Suprapubic skin (tissue), 4 donors: ENCODE data around the gene TLR9. TPM values are rescaled to one million over a fixed set of nuclear protein-coding genes. Genes with fewer than 3 reads are reported as not detected.

Experiments used
- DNase-seq, 2 donors: peaks; one replicate each; pipeline ENCODE4 v3.0.0-alpha.2; 2019; ENCODE audit warnings: low spot score in 2 of 2
- H3K27ac ChIP-seq: fragments of 200-600 bp; sonication (generic); one replicate; pipeline ENCODE4 v1.5.1; 2019
- H3K27me3 ChIP-seq: fragments of 200-600 bp; sonication (generic); one replicate; pipeline ENCODE4 v1.5.1; 2019
- H3K36me3 ChIP-seq: fragments of 200-600 bp; sonication (generic); one replicate; pipeline ENCODE4 v1.5.1; 2019
- H3K4me1 ChIP-seq: fragments of 200-600 bp; sonication (generic); one replicate; pipeline ENCODE4 v1.5.1; 2019
- H3K4me3 ChIP-seq: fragments of 200-600 bp; sonication (generic); one replicate; pipeline ENCODE4 v1.5.1; 2019; ENCODE audit warnings: mild to moderate bottlenecking
- H3K9me3 ChIP-seq: fragments of 200-600 bp; sonication (generic); one replicate; pipeline ENCODE4 v1.5.1; 2019
- EP300 ChIP-seq: sonication (generic); formaldehyde crosslinking; IDR thresholded peaks from one replicate; pipeline ENCODE4 v1.6.1; 2017; ENCODE audit warnings: antibody characterized with exemption
- POLR2A ChIP-seq, 2 donors: fragments of 450-650 bp; IDR thresholded peaks; one replicate each; pipeline ENCODE4 v1.6.1; 2017; ENCODE audit warnings: antibody characterized with exemption in 2 of 2, mild to moderate bottlenecking in 2 of 2, moderate library complexity in 2 of 2
- POLR2AphosphoS5 ChIP-seq, 3 donors: sonication (generic); formaldehyde crosslinking; IDR thresholded peaks; one replicate each; pipeline ENCODE4 v1.6.1; 2017; ENCODE audit warnings: antibody characterized with exemption in 3 of 3
- WGBS: methylation state at CpG from one replicate; pipeline ENCODE4 v1.1.5; 2018; 5-methylcytosine and 5-hydroxymethylcytosine counted together
- total RNA-seq, 4 donors: library from RNA; depleted of rRNA; stranded (reverse); fragments of >200 nt; gene quantifications; one replicate each; pipeline ENCODE4 v1.1.0, GENCODE V29; 2016
- TF ChIP-seq, protein P1 (sequence below), 2 donors: fragments of 200-600 bp in 1 of 2; fragments of 450-650 bp in 1 of 2; sonication (generic) in 1 of 2; IDR thresholded peaks; one replicate each; pipeline ENCODE4 v1.5.1; 2016 to 2019; ENCODE audit warnings: antibody characterized with exemption in 2 of 2, mild to moderate bottlenecking in 1 of 2, moderate library complexity in 1 of 2

Gene TLR9
- total RNA-seq, 4 donors from 2014 or later, result 0.16 TPM; not detected in 3

DNA sequence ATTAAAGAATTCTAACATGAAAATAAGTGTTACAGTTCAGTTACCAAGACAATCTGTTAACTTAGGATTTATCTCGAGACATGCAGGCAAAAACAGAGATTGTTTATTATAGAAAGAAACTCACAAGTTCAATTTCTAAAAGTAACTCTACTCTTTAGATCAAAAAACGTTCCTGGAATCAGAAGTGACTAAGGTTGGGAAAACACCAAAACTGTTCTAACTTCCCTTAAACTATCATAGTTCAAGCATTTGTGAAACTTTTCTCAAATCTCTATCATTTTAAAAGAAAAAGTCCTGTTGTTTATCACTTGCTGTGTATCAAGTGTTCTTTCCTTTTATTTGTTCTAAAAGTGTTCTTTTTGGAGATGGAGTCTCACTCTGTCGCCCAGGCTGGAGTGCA, 44.3 kb upstream of the TLR9 start:
- peak overlapping the region; percentile 44 for H3K27ac ChIP-seq
- H3K4me3 ChIP-seq, result no peak overlapping the region
- no peaks in the 10 kb centered on the region for H3K9me3 ChIP-seq
- H3K4me1 ChIP-seq, result peaks cover 61% of the 10 kb centered on the region
- H3K36me3 ChIP-seq, result peaks cover 41% of the 10 kb centered on the region
- no peak for DNase-seq
- 62% methylated on average over 3 of the region's 3 CpGs for WGBS
- TF ChIP-seq POLR2AphosphoS5 (IDR thresholded peaks at IDR 0.05) (no peak), POLR2A (IDR thresholded peaks at IDR 0.05) (no peak), EP300 (no peak)
- TF ChIP-seq, protein P1, sequence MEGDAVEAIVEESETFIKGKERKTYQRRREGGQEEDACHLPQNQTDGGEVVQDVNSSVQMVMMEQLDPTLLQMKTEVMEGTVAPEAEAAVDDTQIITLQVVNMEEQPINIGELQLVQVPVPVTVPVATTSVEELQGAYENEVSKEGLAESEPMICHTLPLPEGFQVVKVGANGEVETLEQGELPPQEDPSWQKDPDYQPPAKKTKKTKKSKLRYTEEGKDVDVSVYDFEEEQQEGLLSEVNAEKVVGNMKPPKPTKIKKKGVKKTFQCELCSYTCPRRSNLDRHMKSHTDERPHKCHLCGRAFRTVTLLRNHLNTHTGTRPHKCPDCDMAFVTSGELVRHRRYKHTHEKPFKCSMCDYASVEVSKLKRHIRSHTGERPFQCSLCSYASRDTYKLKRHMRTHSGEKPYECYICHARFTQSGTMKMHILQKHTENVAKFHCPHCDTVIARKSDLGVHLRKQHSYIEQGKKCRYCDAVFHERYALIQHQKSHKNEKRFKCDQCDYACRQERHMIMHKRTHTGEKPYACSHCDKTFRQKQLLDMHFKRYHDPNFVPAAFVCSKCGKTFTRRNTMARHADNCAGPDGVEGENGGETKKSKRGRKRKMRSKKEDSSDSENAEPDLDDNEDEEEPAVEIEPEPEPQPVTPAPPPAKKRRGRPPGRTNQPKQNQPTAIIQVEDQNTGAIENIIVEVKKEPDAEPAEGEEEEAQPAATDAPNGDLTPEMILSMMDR (IDR thresholded peaks at IDR 0.05), result no peak
- H3K27me3 ChIP-seq, result no peaks in the 10 kb centered on the region

DNA sequence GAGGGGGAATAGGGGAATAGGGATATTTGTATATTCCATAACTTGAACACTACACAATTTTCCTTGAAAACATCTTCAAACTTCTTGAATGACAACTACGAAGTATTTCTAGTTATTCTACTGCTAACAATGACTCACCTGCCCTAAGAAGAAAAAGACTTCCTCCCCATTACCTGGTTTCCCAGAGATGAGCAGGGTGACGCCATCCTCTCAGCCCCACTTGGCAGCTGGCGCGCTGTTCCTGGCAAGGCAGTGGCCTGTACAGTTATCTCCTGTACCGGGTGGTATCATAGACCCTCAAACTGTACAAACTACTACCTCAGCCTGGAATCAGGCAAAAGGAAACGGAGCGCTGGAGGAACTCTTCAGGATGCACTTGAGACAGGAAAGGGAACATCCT, 42.6 kb upstream of the TLR9 start:
- Histone ChIP-seq H3K27ac (no peak overlapping the region), H3K27me3 (no peaks in the 10 kb centered on the region), H3K4me3 (no peak overlapping the region), H3K9me3 (no peaks in the 10 kb centered on the region), H3K4me1 (peaks cover 49% of the 10 kb centered on the region), H3K36me3 (peaks cover 58% of the 10 kb centered on the region)
- WGBS, result 61% methylated on average over 7 of the region's 7 CpGs
- TF ChIP-seq POLR2AphosphoS5 (IDR thresholded peaks at IDR 0.05), result no peak
- TF ChIP-seq POLR2A (IDR thresholded peaks at IDR 0.05), result no peak
- no peak for TF ChIP-seq EP300
- TF ChIP-seq, protein P1 (IDR thresholded peaks at IDR 0.05), result no peak
- no peak for DNase-seq

DNA sequence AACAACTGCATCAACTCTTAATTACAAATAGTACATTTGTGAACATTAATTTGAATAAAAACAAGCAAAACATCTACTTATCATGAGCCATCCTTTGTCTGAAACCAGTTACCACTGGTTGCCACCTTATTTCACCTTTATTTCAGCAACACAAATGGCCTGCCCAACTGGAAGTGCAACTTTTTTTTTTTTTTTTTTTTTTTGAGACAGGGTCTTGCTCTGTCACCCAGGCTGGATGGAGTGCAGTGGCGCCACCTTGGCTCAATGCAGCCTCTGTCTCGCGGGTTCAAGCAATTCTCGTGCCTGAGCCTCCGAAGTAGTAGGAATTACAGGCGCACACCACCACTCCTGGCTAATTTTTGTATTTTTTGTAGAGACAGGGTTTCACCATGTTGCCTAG, 39.9 kb upstream of the TLR9 start:
- no peak overlapping the region for H3K27ac ChIP-seq
- H3K4me1 ChIP-seq, result peaks cover 23% of the 10 kb centered on the region
- no peak for TF ChIP-seq EP300
- TF ChIP-seq POLR2A (IDR thresholded peaks at IDR 0.05), result no peak
- TF ChIP-seq POLR2AphosphoS5 (IDR thresholded peaks at IDR 0.05), result no peak
- TF ChIP-seq, protein P1 (IDR thresholded peaks at IDR 0.05), result no peak

DNA sequence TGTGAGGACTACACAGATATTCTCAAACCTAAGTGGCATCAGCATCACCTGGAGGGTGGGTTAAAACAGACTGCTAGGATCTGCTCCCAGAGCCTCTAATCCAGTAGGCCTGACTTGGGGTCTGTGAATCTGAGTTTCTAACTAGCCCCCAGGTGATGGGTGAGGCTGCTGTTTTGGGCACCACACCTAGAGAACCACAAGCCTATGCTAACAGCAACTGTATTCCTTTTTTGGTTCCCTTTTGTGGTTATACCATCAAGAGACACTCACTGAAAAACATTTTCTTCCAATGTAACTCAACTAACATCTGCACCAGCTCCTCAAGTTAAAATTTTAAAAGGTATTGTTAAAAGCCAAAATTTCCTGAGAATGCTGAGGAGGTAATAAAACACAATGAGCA, 37.0 kb upstream of the TLR9 start:
- no peaks in the 10 kb centered on the region for H3K27me3 ChIP-seq
- no peak overlapping the region for H3K27ac ChIP-seq
- peaks cover 93% of the 10 kb centered on the region for H3K36me3 ChIP-seq
- peaks cover 4% of the 10 kb centered on the region for H3K4me1 ChIP-seq
- no peak for DNase-seq
- H3K9me3 ChIP-seq, result no peaks in the 10 kb centered on the region
- H3K4me3 ChIP-seq, result no peak overlapping the region
- TF ChIP-seq EP300, result no peak
- no peak for TF ChIP-seq POLR2AphosphoS5 (IDR thresholded peaks at IDR 0.05)
- TF ChIP-seq, protein P1 (IDR thresholded peaks at IDR 0.05), result no peak
- no peak for TF ChIP-seq POLR2A (IDR thresholded peaks at IDR 0.05)

More for the DNA sequence above, 39.9 kb upstream of the TLR9 start:
- Histone ChIP-seq H3K4me3 (no peak overlapping the region), H3K36me3 (peaks cover 82% of the 10 kb centered on the region), H3K9me3 (no peaks in the 10 kb centered on the region), H3K27me3 (no peaks in the 10 kb centered on the region)
- no peak for DNase-seq
- WGBS, result 79% methylated on average over 6 of the region's 6 CpGs

DNA sequence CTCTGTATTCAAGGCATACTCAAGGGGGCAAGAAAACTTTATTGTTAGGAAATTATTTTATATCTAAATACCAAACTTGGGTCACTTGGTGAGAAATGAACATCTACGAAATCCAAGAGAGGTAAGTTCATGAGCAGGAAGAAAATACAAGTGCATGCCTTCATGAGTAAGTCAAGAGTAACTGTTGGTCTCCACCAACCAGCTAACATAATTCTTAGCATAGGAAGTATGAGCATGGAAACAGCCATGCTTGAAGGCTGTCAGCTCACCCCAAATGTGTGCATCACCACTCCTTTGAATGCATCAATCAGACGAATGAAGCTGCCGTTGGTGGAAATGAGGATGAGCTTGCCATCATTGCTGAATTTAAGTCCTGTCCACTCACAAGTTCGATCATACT, 34.0 kb upstream of the TLR9 start:
- no peak for DNase-seq
- no peaks in the 10 kb centered on the region for H3K9me3 ChIP-seq
- H3K4me3 ChIP-seq, result no peak overlapping the region
- TF ChIP-seq, protein P1 (IDR thresholded peaks at IDR 0.05), result no peak
- TF ChIP-seq POLR2AphosphoS5 (IDR thresholded peaks at IDR 0.05) (no peak), POLR2A (IDR thresholded peaks at IDR 0.05) (no peak), EP300 (no peak)
- no peaks in the 10 kb centered on the region for H3K27me3 ChIP-seq
- peaks cover 97% of the 10 kb centered on the region for H3K36me3 ChIP-seq
- H3K27ac ChIP-seq, result no peak overlapping the region
- WGBS, result 95% methylated on average over 4 of the region's 4 CpGs
- peaks cover 7% of the 10 kb centered on the region for H3K4me1 ChIP-seq
